OCI-LY3 (cell line): ENCODE data around the gene KHDC4.

Source experiments
- CTCF ChIP-seq: fragments of 200-600, 300-600 bp; sonication (generic); IDR thresholded peaks from 2 replicates; pipeline ENCODE4 v1.5.1; 2014; ENCODE audit warnings: antibody characterized with exemption, low read length, low read depth
- EZH2phosphoT487 ChIP-seq: fragments of 200-600 bp; shearing (Covaris generic); IDR thresholded peaks from 2 replicates; pipeline ENCODE4 v1.6.1; 2018; ENCODE audit warnings: antibody characterized with exemption, mixed run types, low read depth

- no peak for TF ChIP-seq CTCF
- no peak for TF ChIP-seq EZH2phosphoT487
Observed at GRCh38 chr1:155873860-155874259, 60.4 kb downstream of the KHDC4 start.
